ENCODE data around the gene KCNIP1.

- TF ChIP-seq CTCF (IDR thresholded peaks at IDR 0.05; ENCODE audit: insufficient read depth, low read length, poor library complexity, severe bottlenecking) (no peak), EZH2phosphoT487 (conservative IDR thresholded peaks at IDR 0.05; ENCODE audit: low read length) (no peak)
These were observed 53.5 kb downstream of the KCNIP1 start for GRCh38 chr5:170557314-170557713.

Data from SU-DHL-6 (cell line).